ENCODE results near the gene POFUT1.
"Not testable (repeated sequence)": the region's sequence is repeated elsewhere in the genome, so short reads cannot be mapped to it uniquely, and the experiment has no call there.

Gene POFUT1

GRCh38 chr20:32193996-32194395 is 13.7 kb upstream of the POFUT1 start:
- no peak for TF ChIP-seq CTCF (conservative IDR thresholded peaks at IDR 0.05; ENCODE audit: low read depth, low read length)
- DNase-seq (ENCODE audit: low read depth): no peak
- no peak overlapping the region for H3K4me3 ChIP-seq (ENCODE audit: low read length)

- no peak overlapping the region for H3K4me3 ChIP-seq (ENCODE audit: low read length)
- no peak for TF ChIP-seq CTCF (conservative IDR thresholded peaks at IDR 0.05; ENCODE audit: low read depth, low read length)
- DNase-seq (ENCODE audit: low read depth): no peak
Measured at GRCh38 chr20:32195581-32195980, 12.1 kb upstream of the POFUT1 start.

GRCh38 chr20:32196613-32197012 is 11.1 kb upstream of the POFUT1 start:
- DNase-seq (ENCODE audit: low read depth); H3K4me3 ChIP-seq (ENCODE audit: low read length): not testable (repeated sequence)

GRCh38 chr20:32197136-32197535 is 10.5 kb upstream of the POFUT1 start:
- DNase-seq (ENCODE audit: low read depth); H3K4me3 ChIP-seq (ENCODE audit: low read length): not testable (repeated sequence)
- peak; percentile 0 for TF ChIP-seq CTCF (conservative IDR thresholded peaks at IDR 0.05; ENCODE audit: low read depth, low read length)

- DNase-seq (ENCODE audit: low read depth): no peak
- TF ChIP-seq CTCF (conservative IDR thresholded peaks at IDR 0.05; ENCODE audit: low read depth, low read length): no peak
- H3K4me3 ChIP-seq (ENCODE audit: low read length): no peak overlapping the region
Measured at GRCh38 chr20:32199006-32199405, 8.7 kb upstream of the POFUT1 start.

GRCh38 chr20:32201296-32201976 is 6.2 kb upstream of the POFUT1 start:
- TF ChIP-seq CTCF (conservative IDR thresholded peaks at IDR 0.05; ENCODE audit: low read depth, low read length): no peak
- no peak for DNase-seq (ENCODE audit: low read depth)
- H3K4me3 ChIP-seq (ENCODE audit: low read length): no peak overlapping the region

- TF ChIP-seq CTCF (conservative IDR thresholded peaks at IDR 0.05; ENCODE audit: low read depth, low read length): no peak
Measured at GRCh38 chr20:32201977-32202363, 5.7 kb upstream of the POFUT1 start.

More at GRCh38 chr20:32201977-32202363, 5.7 kb upstream of the POFUT1 start:
- no peak overlapping the region for H3K4me3 ChIP-seq (ENCODE audit: low read length)
- no peak for DNase-seq (ENCODE audit: low read depth)
